ENCODE data around the gene MRPS22. TPM values are rescaled to one million over a fixed set of nuclear protein-coding genes. Genes with fewer than 3 reads are reported as not detected.
A peak's percentile ranks its signal among the peaks of the same experiment; 100 is the strongest.

MRPS22 gene
- total and polyA plus RNA-seq, 2 of the 13 experiments (the other 11 are each of a cell fraction or from before 2014, with no cell fraction given): 52.7 to 113 TPM

DNA sequence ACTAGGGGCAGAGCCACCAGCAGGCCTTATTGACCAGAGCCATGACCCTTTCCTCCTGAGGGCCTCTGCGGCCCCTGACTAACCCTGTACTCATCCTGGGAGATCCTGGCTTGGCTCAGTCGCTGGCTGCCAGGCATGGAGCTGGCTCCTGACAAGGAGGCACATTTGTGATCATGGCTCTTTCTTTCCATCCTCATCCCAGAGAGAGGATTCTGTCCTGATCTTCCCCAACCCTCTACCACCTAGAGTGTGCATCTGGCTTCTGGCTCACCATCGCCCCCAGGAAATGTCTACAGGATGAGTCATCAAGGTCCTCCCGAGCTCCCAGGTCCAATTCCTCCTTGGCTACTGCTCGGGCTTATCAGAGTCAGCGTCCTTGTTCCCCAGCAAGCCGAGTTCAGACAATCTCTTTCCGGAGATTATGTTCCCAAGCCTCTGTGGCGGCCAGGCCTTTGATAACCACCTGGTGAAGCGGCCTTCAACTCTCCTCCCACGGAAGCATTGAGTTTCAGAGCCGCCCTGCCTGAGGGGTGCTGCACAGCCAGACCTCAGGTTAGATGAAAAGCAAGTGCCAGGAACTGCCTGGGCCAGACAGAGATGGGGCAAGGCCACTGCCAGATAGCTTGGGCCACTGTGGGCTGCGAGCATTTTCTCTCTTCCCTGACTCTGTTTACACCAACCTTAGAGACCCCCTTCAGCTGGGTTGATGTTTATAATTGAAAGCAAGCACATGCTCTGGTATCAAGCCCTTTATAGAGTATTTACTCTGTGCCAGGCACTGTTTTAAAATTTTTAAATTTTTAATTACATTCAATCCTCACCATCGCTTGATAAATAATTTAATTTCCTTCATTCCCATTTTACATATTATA is 44.3 kb upstream of the MRPS22 start (continued):
- TF ChIP-seq, protein P1, sequence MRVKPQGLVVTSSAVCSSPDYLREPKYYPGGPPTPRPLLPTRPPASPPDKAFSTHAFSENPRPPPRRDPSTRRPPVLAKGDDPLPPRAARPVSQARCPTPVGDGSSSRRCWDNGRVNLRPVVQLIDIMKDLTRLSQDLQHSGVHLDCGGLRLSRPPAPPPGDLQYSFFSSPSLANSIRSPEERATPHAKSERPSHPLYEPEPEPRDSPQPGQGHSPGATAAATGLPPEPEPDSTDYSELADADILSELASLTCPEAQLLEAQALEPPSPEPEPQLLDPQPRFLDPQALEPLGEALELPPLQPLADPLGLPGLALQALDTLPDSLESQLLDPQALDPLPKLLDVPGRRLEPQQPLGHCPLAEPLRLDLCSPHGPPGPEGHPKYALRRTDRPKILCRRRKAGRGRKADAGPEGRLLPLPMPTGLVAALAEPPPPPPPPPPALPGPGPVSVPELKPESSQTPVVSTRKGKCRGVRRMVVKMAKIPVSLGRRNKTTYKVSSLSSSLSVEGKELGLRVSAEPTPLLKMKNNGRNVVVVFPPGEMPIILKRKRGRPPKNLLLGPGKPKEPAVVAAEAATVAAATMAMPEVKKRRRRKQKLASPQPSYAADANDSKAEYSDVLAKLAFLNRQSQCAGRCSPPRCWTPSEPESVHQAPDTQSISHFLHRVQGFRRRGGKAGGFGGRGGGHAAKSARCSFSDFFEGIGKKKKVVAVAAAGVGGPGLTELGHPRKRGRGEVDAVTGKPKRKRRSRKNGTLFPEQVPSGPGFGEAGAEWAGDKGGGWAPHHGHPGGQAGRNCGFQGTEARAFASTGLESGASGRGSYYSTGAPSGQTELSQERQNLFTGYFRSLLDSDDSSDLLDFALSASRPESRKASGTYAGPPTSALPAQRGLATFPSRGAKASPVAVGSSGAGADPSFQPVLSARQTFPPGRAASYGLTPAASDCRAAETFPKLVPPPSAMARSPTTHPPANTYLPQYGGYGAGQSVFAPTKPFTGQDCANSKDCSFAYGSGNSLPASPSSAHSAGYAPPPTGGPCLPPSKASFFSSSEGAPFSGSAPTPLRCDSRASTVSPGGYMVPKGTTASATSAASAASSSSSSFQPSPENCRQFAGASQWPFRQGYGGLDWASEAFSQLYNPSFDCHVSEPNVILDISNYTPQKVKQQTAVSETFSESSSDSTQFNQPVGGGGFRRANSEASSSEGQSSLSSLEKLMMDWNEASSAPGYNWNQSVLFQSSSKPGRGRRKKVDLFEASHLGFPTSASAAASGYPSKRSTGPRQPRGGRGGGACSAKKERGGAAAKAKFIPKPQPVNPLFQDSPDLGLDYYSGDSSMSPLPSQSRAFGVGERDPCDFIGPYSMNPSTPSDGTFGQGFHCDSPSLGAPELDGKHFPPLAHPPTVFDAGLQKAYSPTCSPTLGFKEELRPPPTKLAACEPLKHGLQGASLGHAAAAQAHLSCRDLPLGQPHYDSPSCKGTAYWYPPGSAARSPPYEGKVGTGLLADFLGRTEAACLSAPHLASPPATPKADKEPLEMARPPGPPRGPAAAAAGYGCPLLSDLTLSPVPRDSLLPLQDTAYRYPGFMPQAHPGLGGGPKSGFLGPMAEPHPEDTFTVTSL (CRISPR knock-in tag; IDR thresholded peaks at IDR 0.05; ENCODE audit: borderline replicate concordance): no peak; the same call in 1 of the 2 replicates
- TF ChIP-seq MIER3 (CRISPR knock-in tag; IDR thresholded peaks at IDR 0.05; ENCODE audit: borderline replicate concordance) (no peak), HOXA3 (CRISPR knock-in tag; IDR thresholded peaks at IDR 0.05) (no peak), POLR2A (IDR thresholded peaks at IDR 0.05; ENCODE audit: insufficient read depth in 1 of 2, low read depth in 2 of 2, low read length in 2 of 2) (no peak), RARA (CRISPR knock-in tag; IDR thresholded peaks at IDR 0.05) (peak; percentile 68), ZNF12 (CRISPR knock-in tag; IDR thresholded peaks at IDR 0.05) (no peak), ZFY (CRISPR knock-in tag; IDR thresholded peaks at IDR 0.05) (peak; percentile 43; the same call in 1 of the 2 replicates), RNF2 (conservative IDR thresholded peaks at IDR 0.05; ENCODE audit: low read depth) (no peak), ZNF772 (CRISPR knock-in tag; IDR thresholded peaks at IDR 0.05) (no peak), ERF (CRISPR knock-in tag; IDR thresholded peaks at IDR 0.05) (no peak), ZNF614 (CRISPR knock-in tag; IDR thresholded peaks at IDR 0.05; ENCODE audit: borderline replicate concordance) (0 out of 2 replicates have a peak, but pooled peaks have one; percentile 21), TBL1XR1 (IDR thresholded peaks at IDR 0.05; ENCODE audit: borderline replicate concordance, low read length, partially characterized antibody) (no peak), ZNF589 (CRISPR knock-in tag; conservative IDR thresholded peaks at IDR 0.05) (no peak), ZNF891 (CRISPR knock-in tag; IDR thresholded peaks at IDR 0.05) (no peak), ZNF496 (CRISPR knock-in tag; IDR thresholded peaks at IDR 0.05; ENCODE audit: insufficient replicate concordance) (no peak), CCAR2 (optimal IDR thresholded peaks at IDR 0.05; ENCODE audit: low read depth, low read length) (no peak), ZNF556 (CRISPR knock-in tag; IDR thresholded peaks at IDR 0.05; ENCODE audit: borderline replicate concordance) (no peak), MED1 (CRISPR knock-in tag; IDR thresholded peaks at IDR 0.05) (peak; percentile 48), ZNF256 (CRISPR knock-in tag; conservative IDR thresholded peaks at IDR 0.05) (no peak)
- TF ChIP-seq, protein P2, sequence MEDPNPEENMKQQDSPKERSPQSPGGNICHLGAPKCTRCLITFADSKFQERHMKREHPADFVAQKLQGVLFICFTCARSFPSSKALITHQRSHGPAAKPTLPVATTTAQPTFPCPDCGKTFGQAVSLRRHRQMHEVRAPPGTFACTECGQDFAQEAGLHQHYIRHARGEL (CRISPR knock-in tag; IDR thresholded peaks at IDR 0.05): no peak
- TF ChIP-seq, protein P3, sequence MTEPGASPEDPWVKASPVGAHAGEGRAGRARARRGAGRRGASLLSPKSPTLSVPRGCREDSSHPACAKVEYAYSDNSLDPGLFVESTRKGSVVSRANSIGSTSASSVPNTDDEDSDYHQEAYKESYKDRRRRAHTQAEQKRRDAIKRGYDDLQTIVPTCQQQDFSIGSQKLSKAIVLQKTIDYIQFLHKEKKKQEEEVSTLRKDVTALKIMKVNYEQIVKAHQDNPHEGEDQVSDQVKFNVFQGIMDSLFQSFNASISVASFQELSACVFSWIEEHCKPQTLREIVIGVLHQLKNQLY (CRISPR knock-in tag; IDR thresholded peaks at IDR 0.05): peak; percentile 27; the same call in 1 of the 2 replicates
- TF ChIP-seq, protein P4, sequence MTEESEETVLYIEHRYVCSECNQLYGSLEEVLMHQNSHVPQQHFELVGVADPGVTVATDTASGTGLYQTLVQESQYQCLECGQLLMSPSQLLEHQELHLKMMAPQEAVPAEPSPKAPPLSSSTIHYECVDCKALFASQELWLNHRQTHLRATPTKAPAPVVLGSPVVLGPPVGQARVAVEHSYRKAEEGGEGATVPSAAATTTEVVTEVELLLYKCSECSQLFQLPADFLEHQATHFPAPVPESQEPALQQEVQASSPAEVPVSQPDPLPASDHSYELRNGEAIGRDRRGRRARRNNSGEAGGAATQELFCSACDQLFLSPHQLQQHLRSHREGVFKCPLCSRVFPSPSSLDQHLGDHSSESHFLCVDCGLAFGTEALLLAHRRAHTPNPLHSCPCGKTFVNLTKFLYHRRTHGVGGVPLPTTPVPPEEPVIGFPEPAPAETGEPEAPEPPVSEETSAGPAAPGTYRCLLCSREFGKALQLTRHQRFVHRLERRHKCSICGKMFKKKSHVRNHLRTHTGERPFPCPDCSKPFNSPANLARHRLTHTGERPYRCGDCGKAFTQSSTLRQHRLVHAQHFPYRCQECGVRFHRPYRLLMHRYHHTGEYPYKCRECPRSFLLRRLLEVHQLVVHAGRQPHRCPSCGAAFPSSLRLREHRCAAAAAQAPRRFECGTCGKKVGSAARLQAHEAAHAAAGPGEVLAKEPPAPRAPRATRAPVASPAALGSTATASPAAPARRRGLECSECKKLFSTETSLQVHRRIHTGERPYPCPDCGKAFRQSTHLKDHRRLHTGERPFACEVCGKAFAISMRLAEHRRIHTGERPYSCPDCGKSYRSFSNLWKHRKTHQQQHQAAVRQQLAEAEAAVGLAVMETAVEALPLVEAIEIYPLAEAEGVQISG (CRISPR knock-in tag; IDR thresholded peaks at IDR 0.05): peak; percentile 43; the same call in 1 of the 2 replicates

All from HepG2 (cell line).